Stimulated activated CD8-positive, alpha-beta memory T cell treated with anti-CD3 and anti-CD28 coated beads, Interleukin-12 subunit alpha, Interleukin-12 subunit beta, amount 100 ng/mL, for 24 hours (primary cell): ENCODE results near the gene FOXA1.

Experiments
- DNase-seq: peaks from one replicate; pipeline ENCODE4 v3.0.0-alpha.2; 2020; ENCODE audit errors: extremely low read depth

FOXA1 gene

DNA sequence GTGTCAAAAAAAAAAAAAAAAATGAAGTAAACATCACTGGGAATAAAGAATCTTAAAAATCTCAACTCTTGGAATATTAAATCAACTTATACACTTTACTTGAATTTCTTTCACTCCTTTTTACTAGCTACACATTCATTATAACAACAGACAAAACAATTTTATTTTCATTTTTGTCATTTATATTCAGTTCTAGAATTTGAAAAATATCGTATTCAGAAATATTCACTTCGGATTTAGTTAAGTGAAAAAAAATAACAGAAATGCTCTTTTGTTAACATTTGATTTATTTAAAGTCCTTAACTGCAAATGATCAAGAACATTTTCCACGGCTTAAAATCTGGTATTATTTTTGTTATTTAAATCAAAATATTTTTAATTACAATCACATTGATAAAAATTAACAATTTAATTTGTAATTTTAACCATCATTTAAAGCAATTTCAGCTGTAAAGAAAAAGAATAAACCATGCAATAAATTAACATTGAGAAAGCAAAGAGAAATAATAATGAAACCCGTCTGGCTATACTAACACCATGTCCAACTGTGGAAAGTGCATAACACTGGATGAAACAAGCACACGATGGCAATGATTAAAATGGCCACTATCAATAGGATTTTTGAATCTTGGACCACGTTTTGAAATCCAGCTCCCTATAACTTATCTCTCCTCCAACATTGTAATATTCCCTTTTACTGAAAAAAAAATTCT lies 5.2 kb downstream of the FOXA1 start:
- no peak for DNase-seq

DNA sequence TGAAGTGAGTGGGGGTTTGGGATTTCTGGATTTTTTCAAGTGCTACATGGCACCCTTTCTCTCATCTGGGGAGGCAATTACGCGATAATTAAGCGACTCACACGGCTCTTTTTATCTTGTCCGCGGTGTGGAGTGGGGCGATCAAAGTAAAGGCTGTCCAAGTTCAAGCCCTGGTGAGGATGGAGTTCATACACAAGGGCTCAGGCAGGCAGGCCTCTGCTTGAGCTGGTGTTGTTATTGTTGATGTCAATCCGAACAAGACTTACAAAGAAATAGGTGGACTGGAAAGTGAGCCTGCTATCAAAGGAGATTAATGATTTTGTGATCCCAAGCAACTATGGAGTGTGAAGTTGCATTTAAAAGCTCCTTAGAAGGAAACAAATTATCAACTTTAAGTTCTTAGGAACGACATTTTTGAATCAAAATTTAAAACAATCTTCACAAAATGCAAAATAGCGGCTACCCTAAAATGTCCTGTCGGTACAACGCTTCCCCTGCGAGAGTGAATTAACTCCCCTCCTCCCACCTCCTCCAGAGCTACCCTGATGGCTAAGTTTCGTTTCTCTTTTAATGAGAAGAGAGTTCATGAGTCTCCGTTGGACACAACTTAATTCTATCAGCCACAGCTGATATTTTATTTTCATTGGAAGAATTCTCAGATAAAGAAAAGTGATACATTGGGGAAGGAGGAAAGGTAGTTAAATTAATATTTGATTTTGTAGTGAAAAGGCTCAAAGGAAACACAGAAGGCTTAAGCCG lies 5.9 kb downstream of the FOXA1 start:
- DNase-seq = no peak

GRCh38 chr14:37588667-37588955 lies 6.4 kb downstream of the FOXA1 start:
- no peak for DNase-seq

- no peak for DNase-seq
Measured at GRCh38 chr14:37587881-37588666, 7.0 kb downstream of the FOXA1 start.

DNA sequence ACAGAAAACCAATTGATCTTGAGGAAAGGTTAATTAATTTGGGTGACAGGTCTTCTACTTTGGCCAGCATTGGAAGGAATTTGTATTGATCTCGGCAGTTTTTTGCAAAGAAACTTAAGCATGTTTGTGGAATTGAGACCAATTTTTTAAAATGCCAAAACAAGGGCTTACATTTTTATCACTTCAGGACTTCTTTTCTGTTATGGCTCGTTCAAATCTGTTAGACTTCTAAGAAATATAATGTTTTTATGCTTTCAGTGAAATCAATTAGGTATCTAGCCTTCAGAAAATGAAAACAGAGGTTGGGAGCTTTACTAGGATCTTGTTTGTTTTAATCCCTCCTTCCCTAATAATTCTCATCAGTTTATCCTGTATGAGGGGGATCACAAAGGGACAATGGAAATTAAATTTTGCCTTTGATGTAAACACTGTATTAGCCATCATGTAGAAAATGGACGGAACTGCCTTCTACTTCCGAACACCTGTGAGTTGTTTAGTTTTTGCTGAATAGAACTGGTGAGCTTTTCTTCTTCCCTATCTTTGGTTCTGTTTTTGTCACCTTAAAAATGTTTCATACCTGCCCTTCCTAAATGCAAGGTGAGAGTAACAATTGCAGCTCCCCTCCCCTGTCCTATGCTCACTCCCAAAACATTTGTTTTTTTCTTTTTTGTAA lies 7.8 kb downstream of the FOXA1 start:
- DNase-seq = no peak

GRCh38 chr14:37586797-37587130 lies 8.3 kb downstream of the FOXA1 start:
- DNase-seq = no peak

- no peak for DNase-seq
Measured at GRCh38 chr14:37585971-37586796, 8.9 kb downstream of the FOXA1 start.

GRCh38 chr14:37585101-37585511 lies 9.9 kb downstream of the FOXA1 start:
- no peak for DNase-seq

DNA sequence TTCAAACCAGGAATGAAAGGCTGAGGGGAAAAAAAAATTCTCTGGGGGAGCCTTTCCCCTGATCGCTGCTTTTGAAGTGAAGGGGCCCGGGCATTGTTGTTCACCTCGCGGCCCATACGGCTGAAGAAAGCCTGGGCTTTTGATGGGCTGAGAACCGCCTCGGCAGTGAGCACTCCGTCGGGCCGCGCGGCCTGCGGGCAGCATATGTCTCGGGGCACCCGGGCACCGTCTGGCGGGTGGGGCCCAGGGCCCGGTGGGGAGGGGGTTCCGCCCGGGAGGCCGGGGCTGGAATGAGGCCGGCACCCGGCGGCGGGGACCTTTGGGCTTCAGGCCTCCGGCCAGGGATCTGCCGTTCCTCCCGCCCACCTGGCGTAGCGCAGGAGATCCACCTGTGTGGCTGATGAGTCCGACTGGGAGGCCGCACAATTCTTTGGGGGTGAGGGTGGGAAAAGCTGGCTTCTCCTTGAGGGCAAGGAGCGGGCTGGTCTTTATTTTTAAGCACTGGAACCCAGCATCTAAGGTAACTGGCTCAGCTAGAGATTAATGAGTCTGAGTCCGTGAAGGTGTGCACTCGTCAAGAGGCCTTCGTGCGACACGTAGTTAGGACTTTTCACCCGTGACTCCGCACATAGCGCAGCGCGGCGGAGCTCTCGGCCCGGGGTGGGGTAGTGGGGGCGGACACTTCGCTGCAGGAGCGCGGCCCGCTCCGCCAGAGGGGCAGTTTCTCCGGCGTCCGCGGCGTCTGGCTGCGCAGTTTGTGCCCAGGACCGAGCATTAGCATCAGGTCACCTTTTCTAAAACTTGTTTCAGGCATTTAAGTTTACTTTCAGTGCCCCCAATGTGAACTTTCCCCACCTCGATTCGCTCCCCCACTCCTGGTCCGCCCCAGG lies 10.6 kb downstream of the FOXA1 start:
- DNase-seq = no peak

- DNase-seq = no peak
Measured at GRCh38 chr14:37583358-37584210, 11.5 kb downstream of the FOXA1 start.

DNA sequence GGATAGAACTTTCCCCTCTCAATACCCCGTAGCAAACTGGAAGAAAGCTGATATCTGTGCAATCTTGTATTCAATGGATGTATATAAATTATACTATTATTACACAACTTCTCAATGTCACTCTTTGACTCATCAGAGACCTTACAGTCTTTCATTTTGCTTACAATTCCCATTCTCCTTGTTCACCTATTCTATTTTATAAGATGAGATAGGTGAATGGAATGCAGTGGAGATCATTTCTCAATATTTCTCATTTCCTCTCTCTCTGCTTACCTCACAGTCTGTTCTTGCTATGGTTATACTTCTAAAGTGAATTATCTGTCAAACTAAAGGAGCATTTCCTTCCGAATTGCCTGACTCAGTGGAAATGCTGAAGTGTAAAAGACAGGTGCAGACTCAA lies 14.9 kb downstream of the FOXA1 start:
- no peak for DNase-seq

DNA sequence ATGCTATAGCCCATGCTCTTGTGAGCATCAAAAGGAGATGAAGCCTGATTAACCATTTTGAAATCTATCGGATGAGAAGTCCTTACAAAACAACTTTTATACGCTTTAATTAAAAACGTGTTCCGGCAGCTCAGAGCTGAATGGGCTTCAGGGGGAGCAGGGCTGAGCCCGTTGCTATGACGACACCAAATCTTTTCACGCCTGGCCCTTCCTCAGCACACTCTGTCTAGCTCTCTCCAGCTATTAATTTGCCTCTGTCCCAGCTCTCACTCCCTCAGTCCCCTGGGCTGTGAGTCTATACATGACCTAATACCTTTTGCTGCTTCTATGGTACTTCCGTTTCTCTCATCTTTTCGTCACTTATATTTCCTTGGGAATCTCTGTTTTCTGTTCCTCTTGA lies 15.8 kb downstream of the FOXA1 start:
- no peak for DNase-seq

- DNase-seq = no peak
Measured at GRCh38 chr14:37573356-37573755, 21.7 kb downstream of the FOXA1 start.

GRCh38 chr14:37571391-37571790 lies 23.7 kb downstream of the FOXA1 start:
- DNase-seq = no peak

GRCh38 chr14:37569729-37570128 lies 25.3 kb downstream of the FOXA1 start:
- no peak for DNase-seq

- no peak for DNase-seq
Measured at GRCh38 chr14:37566811-37567371, 28.2 kb downstream of the FOXA1 start.

GRCh38 chr14:37565550-37565949 lies 29.5 kb downstream of the FOXA1 start:
- no peak for DNase-seq

- DNase-seq = no peak
Measured at GRCh38 chr14:37563189-37563588, 31.9 kb downstream of the FOXA1 start.

- no peak for DNase-seq
Measured at GRCh38 chr14:37559386-37559785, 35.7 kb downstream of the FOXA1 start.
